ENCODE results near the gene GFM1. TPM values are rescaled to one million over a fixed set of nuclear protein-coding genes. Genes with fewer than 3 reads are reported as not detected.

The GFM1 gene
- total RNA-seq, 3 donors from 2014 or later (not counting 1 experiment from before 2014, with no cell fraction given), result 38.4 to 55.5 (median 50.4) TPM

- Mint-ChIP-seq H3K9me3 (no peaks in the 10 kb centered on the region), H3K4me1 (peaks cover 16 to 17% of the 10 kb centered on the region in 2 donors), H3K36me3 (no peaks in the 10 kb centered on the region), H3K27ac (no peak overlapping the region), H3K27me3 (ENCODE audit: low read depth in 2 of 2) (no peaks in the 10 kb centered on the region), H3K4me3 (no peak overlapping the region)
- no peaks in the 10 kb centered on the region for H3K36me3 ChIP-seq (ENCODE audit: control insufficient read depth, insufficient read depth, low read length)
- TF ChIP-seq, protein P1, sequence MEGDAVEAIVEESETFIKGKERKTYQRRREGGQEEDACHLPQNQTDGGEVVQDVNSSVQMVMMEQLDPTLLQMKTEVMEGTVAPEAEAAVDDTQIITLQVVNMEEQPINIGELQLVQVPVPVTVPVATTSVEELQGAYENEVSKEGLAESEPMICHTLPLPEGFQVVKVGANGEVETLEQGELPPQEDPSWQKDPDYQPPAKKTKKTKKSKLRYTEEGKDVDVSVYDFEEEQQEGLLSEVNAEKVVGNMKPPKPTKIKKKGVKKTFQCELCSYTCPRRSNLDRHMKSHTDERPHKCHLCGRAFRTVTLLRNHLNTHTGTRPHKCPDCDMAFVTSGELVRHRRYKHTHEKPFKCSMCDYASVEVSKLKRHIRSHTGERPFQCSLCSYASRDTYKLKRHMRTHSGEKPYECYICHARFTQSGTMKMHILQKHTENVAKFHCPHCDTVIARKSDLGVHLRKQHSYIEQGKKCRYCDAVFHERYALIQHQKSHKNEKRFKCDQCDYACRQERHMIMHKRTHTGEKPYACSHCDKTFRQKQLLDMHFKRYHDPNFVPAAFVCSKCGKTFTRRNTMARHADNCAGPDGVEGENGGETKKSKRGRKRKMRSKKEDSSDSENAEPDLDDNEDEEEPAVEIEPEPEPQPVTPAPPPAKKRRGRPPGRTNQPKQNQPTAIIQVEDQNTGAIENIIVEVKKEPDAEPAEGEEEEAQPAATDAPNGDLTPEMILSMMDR (IDR thresholded peaks at IDR 0.05), result no peak
- H3K4me3 ChIP-seq (ENCODE audit: low read length), result no peak overlapping the region
- H3K4me1 ChIP-seq (ENCODE audit: control insufficient read depth, insufficient read depth, low read length), result peaks cover 13% of the 10 kb centered on the region
- no peak for DNase-seq
- ATAC-seq, result no peak
- H3K27ac ChIP-seq (ENCODE audit: low read length), result no peak overlapping the region
- no peaks in the 10 kb centered on the region for H3K27me3 ChIP-seq (ENCODE audit: control insufficient read depth, insufficient read depth, low read length)
- H3K9me3 ChIP-seq (ENCODE audit: control insufficient read depth, insufficient read depth, low read length), result no peaks in the 10 kb centered on the region
- intact Hi-C loops (cut with micrococcal nuclease), result no loop called here
Observed at GRCh38 chr3:158728851-158729250, 84.5 kb downstream of the GFM1 start.

DNA sequence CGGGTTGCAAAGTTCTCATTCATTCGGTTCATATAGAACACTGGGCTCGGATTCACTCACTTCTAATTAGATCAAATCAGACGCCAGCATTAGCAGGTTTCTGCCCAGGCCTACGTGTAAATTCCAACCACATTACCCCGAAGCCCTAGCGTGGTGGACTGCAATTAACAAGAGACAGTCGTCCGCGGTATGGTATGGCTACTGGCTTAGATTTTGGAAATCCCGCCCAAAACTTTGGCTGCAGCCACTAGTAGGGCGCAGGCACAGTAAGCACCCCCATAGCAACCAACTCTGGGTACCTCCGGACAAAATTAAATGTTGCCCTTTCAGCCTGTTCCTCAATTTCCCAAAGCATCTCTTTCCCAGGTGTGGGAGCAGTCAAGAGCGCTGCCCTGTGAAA lies 87.2 kb downstream of the GFM1 start:
- Histone ChIP-seq H3K36me3 (ENCODE audit: control insufficient read depth, insufficient read depth, low read length) (no peaks in the 10 kb centered on the region), H3K4me3 (ENCODE audit: low read length) (peak overlapping the region; percentile 4), H3K27ac (ENCODE audit: low read length) (no peak overlapping the region), H3K9me3 (ENCODE audit: control insufficient read depth, insufficient read depth, low read length) (peaks cover 3% of the 10 kb centered on the region), H3K27me3 (ENCODE audit: control insufficient read depth, insufficient read depth, low read length) (no peaks in the 10 kb centered on the region), H3K4me1 (ENCODE audit: control insufficient read depth, insufficient read depth, low read length) (peaks cover 13% of the 10 kb centered on the region)
- H3K27ac Mint-ChIP-seq, result no peak overlapping the region
- 65% methylated on average over 14 of the region's 14 CpGs for WGBS (ENCODE audit: insufficient coverage)
- H3K9me3 Mint-ChIP-seq, result no peaks in the 10 kb centered on the region
- ATAC-seq, result no peak
- H3K4me1 Mint-ChIP-seq, result peaks cover 16 to 17% of the 10 kb centered on the region in 2 donors
- no peaks in the 10 kb centered on the region for H3K36me3 Mint-ChIP-seq
- DNase-seq, result no peak
- peak overlapping the region; percentile 80 for H3K4me3 Mint-ChIP-seq
- intact Hi-C loops (cut with micrococcal nuclease), result no loop called here
- TF ChIP-seq, protein P1 (IDR thresholded peaks at IDR 0.05), result no peak
- H3K27me3 Mint-ChIP-seq (ENCODE audit: low read depth in 2 of 2), result no peaks in the 10 kb centered on the region

GRCh38 chr3:158731938-158732855 lies 87.9 kb downstream of the GFM1 start, which contains the start of gene RARRES1:
Gene RARRES1, minus strand, starts transcription at chr3:158732457. Its CDS starts 42 bp downstream, at chr3:158732415.
- Histone ChIP-seq H3K4me1 (ENCODE audit: control insufficient read depth, insufficient read depth, low read length) (peaks cover 13% of the 10 kb centered on the region), H3K36me3 (ENCODE audit: control insufficient read depth, insufficient read depth, low read length) (no peaks in the 10 kb centered on the region), H3K9me3 (ENCODE audit: control insufficient read depth, insufficient read depth, low read length) (peaks cover 3% of the 10 kb centered on the region), H3K27ac (ENCODE audit: low read length) (no peak within 1 kb of the TSS), H3K4me3 (ENCODE audit: low read length) (peak within 1 kb of the TSS; percentile 24), H3K27me3 (ENCODE audit: control insufficient read depth, insufficient read depth, low read length) (no peaks in the 10 kb centered on the region)
- Mint-ChIP-seq H3K27me3 (ENCODE audit: low read depth in 2 of 2) (no peaks in the 10 kb centered on the region), H3K36me3 (no peaks in the 10 kb centered on the region), H3K4me1 (peaks cover 16 to 17% of the 10 kb centered on the region in 2 donors), H3K4me3 (peak within 1 kb of the TSS; percentile 80), H3K9me3 (no peaks in the 10 kb centered on the region), H3K27ac (no peak within 1 kb of the TSS)
- peak; percentile 71 to 80 (median 76) for ATAC-seq
- WGBS (ENCODE audit: insufficient coverage), result 6% methylated on average over 101 of the region's 101 CpGs
- TF ChIP-seq, protein P1 (IDR thresholded peaks at IDR 0.05), result no peak
- intact Hi-C loops (cut with micrococcal nuclease), result no loop called here
- DNase-seq, result peak; percentile 21 to 48
